Progenitor cell of endocrine pancreas (in vitro differentiated cells): ENCODE measurements around the gene INKA2. TPM values are rescaled to one million over a fixed set of nuclear protein-coding genes. Genes with fewer than 3 reads are reported as not detected.

ENCODE experiments used
- DNase-seq: peaks from one replicate; pipeline ENCODE4 v3.0.0; 2021; ENCODE audit warnings: low spot score; ENCODE audit not compliant: unreplicated experiment
- H3K27ac Mint-ChIP-seq: 2 replicates; pipeline ENCODE4 v1.8.0; 2021; ENCODE audit warnings: mild to moderate bottlenecking, moderate library complexity, mixed read lengths
- H3K27me3 Mint-ChIP-seq: 2 replicates; pipeline ENCODE4 v1.8.0; 2021; ENCODE audit warnings: mixed read lengths
- H3K36me3 Mint-ChIP-seq: 2 replicates; pipeline ENCODE4 v1.8.0; 2022; ENCODE audit warnings: mixed read lengths; ENCODE audit not compliant: insufficient read depth
- H3K4me1 Mint-ChIP-seq: 2 replicates; pipeline ENCODE4 v1.8.0; 2021; ENCODE audit warnings: low read depth, mixed read lengths
- H3K4me3 Mint-ChIP-seq: 2 replicates; pipeline ENCODE4 v1.8.0; 2021; ENCODE audit warnings: low read depth, mild to moderate bottlenecking, moderate library complexity, mixed read lengths
- H3K9me3 Mint-ChIP-seq: 2 replicates; pipeline ENCODE4 v1.8.0; 2021; ENCODE audit warnings: low read depth, mixed read lengths
- total RNA-seq: library from RNA; stranded (reverse); gene quantifications from 2 replicates; pipeline ENCODE4 v1.2.1, GENCODE V29; 2021
- TF ChIP-seq, protein P1 (sequence below): fragments of 200-600 bp; sonication (generic); IDR thresholded peaks from one replicate; pipeline ENCODE4 v1.5.0; 2021; ENCODE audit warnings: antibody characterized with exemption, mild to moderate bottlenecking; ENCODE audit not compliant: unreplicated experiment

The INKA2 gene
- total RNA-seq, 1 donor from 2014 or later, result 4.4 TPM

DNA sequence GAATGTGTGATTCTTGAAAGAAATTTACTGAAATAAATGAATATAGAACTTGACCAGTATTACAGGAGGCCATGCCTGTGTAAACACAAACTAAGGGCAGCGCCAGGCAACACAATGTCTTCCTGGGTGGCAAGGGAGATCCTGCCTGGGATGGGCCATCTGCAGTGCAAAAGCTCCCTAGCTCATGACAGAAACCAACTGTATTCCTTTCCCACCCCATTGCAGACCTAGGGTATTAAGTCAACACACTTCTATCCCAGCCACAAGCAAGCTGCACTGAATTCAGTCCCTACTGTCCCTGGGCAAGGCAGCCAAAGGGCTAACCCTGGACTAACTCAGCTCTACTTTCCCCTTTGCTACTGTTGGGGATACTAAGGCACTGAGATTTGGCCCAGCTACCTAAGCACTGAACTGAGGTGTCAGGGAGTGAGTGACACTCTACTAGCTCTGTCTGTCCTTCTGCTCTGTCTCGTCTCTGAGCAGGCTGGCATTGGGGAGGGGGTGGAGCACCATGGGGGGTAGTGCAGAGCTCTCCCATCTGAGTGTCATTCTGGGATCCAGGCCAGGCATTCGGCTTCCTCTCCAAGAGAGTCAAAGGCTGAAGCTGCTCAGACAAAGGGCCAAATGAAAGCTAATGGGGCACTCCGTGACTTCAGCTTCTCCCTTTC is 2.5 kb downstream of the INKA2 start:
- DNase-seq, result no peak
- Mint-ChIP-seq H3K36me3 (no peaks in the 10 kb centered on the region), H3K4me1 (peaks cover 11% of the 10 kb centered on the region), H3K27ac (no peak overlapping the region), H3K4me3 (peak overlapping the region; percentile 2), H3K27me3 (peaks cover 25% of the 10 kb centered on the region), H3K9me3 (no peaks in the 10 kb centered on the region)
- TF ChIP-seq, protein P1, sequence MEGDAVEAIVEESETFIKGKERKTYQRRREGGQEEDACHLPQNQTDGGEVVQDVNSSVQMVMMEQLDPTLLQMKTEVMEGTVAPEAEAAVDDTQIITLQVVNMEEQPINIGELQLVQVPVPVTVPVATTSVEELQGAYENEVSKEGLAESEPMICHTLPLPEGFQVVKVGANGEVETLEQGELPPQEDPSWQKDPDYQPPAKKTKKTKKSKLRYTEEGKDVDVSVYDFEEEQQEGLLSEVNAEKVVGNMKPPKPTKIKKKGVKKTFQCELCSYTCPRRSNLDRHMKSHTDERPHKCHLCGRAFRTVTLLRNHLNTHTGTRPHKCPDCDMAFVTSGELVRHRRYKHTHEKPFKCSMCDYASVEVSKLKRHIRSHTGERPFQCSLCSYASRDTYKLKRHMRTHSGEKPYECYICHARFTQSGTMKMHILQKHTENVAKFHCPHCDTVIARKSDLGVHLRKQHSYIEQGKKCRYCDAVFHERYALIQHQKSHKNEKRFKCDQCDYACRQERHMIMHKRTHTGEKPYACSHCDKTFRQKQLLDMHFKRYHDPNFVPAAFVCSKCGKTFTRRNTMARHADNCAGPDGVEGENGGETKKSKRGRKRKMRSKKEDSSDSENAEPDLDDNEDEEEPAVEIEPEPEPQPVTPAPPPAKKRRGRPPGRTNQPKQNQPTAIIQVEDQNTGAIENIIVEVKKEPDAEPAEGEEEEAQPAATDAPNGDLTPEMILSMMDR, result no peak

DNA sequence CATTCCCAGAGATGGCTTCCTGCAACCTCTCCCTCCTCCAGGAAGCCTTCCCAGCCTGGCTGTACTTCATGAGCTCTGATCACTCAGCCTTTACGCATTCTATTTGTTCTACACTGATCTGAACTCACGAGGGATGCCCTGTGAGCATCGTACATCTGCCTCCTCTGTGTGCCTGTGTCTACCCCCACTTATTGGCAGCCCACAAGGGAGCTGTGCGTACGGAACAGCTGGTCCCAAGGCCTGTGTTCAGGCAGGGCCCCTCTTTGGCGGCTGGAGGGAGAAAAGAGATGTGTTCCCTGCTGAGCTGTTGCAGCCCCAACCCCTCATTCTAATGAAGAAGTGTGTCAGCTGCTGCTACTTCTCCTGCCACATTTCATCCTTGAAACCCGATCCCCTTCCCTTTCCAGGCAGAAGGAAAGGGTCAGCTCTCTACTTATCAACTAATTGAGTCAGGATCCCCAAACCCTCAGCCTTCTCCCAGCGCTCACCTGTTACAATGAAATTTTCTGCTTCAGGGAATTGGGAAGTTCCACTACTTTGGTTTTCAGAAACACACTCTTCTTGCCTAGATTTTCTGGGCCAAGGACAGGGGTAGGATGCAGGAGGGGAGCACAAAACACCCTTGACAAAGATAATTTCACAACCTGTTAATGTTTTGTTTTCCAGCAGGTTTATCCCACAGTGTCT is 3.2 kb downstream of the INKA2 start:
- no peak overlapping the region for H3K4me3 Mint-ChIP-seq
- H3K27ac Mint-ChIP-seq, result no peak overlapping the region
- peaks cover 18% of the 10 kb centered on the region for H3K27me3 Mint-ChIP-seq
- H3K4me1 Mint-ChIP-seq, result peaks cover 11% of the 10 kb centered on the region
- DNase-seq, result no peak
- no peaks in the 10 kb centered on the region for H3K9me3 Mint-ChIP-seq
- TF ChIP-seq, protein P1, result no peak
- H3K36me3 Mint-ChIP-seq, result no peaks in the 10 kb centered on the region

DNA sequence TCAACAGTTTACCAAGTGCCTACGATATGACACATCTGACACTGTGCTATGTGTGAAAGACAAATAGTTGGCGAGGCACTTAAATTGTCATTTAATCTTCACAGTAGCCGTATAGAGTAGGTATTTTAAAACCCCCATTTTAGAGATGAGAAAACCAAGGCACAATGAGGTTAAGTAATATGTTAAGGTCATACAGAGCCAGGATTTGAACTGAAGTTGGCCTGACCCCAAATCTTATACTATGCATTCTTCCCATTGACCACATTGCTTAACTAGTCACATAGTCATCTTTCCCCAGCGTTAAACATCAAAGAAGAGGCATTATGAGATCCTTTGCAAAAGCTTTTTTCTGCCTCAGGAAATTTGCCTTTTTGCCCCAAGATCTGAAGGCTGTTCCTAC is 3.9 kb downstream of the INKA2 start:
- Mint-ChIP-seq H3K4me3 (no peak overlapping the region), H3K9me3 (no peaks in the 10 kb centered on the region), H3K27ac (no peak overlapping the region), H3K27me3 (peaks cover 16% of the 10 kb centered on the region), H3K36me3 (no peaks in the 10 kb centered on the region), H3K4me1 (peaks cover 13% of the 10 kb centered on the region)
- TF ChIP-seq, protein P1, result no peak
- no peak for DNase-seq

DNA sequence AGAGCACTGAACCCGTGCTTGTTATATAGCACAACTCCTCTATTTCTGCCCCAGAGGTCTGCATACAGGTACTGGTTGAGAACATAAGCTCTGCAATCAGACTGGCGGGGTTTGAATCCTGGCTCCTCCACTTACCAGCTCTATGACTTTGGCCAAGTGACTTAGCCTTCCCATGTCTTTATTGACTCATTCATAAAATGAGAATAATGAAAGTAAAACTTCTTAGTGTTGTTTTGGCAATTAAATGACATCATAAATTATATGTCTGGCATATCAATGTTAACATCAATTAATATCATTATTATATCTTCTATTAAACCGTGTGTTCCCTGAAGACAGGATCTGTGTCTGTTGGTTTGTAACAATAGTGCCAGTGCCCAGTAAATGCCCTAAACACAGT is 4.3 kb downstream of the INKA2 start:
- peaks cover 17% of the 10 kb centered on the region for H3K27me3 Mint-ChIP-seq
- no peak for DNase-seq
- H3K4me3 Mint-ChIP-seq, result no peak overlapping the region
- H3K4me1 Mint-ChIP-seq, result peaks cover 15% of the 10 kb centered on the region
- TF ChIP-seq, protein P1, result no peak
- no peak overlapping the region for H3K27ac Mint-ChIP-seq
- H3K36me3 Mint-ChIP-seq, result no peaks in the 10 kb centered on the region
- H3K9me3 Mint-ChIP-seq, result no peaks in the 10 kb centered on the region

DNA sequence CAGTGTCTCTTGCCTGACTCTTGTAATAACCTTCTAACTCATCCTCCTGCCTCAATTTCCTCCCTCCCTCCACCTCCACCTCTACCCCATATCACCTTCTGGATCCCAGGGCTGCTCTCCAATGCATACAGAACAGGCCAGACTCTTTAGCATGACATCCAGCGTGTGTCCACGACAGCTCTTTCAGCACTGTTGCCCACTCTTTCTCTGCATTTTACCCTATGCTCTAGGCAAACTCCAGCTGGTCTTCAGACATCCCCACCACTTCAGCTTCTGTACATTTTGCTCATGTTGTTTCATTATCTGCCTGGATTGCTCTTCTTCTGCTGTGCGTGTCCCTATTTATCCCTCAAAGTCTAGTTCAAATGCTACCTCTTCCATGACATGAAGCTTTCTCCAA is 4.8 kb downstream of the INKA2 start:
- no peaks in the 10 kb centered on the region for H3K9me3 Mint-ChIP-seq
- H3K4me3 Mint-ChIP-seq, result no peak overlapping the region
- peaks cover 15% of the 10 kb centered on the region for H3K4me1 Mint-ChIP-seq
- no peaks in the 10 kb centered on the region for H3K36me3 Mint-ChIP-seq
- TF ChIP-seq, protein P1, result no peak
- no peak overlapping the region for H3K27ac Mint-ChIP-seq
- DNase-seq, result no peak
- H3K27me3 Mint-ChIP-seq, result peaks cover 15% of the 10 kb centered on the region
